ENCODE data around the gene WDR82.

Gene WDR82

GRCh38 chr3:52317208-52318000 is 39.0 kb upstream of the WDR82 start:
- TF ChIP-seq POLR2A (IDR thresholded peaks at IDR 0.05; ENCODE audit: low read depth, low read length): no peak
- no peak for TF ChIP-seq TAF1 (IDR thresholded peaks at IDR 0.05; ENCODE audit: borderline replicate concordance, low read depth, low read length)
- TF ChIP-seq POLR2AphosphoS5 (IDR thresholded peaks at IDR 0.05; ENCODE audit: low read depth, low read length): no peak
- DNase-seq (ENCODE audit: insufficient read length) (peak; percentile 62), FAIRE-seq (peak; percentile 70)

- no peak for TF ChIP-seq POLR2AphosphoS5 (IDR thresholded peaks at IDR 0.05; ENCODE audit: low read depth, low read length)
- no peak for TF ChIP-seq TAF1 (IDR thresholded peaks at IDR 0.05; ENCODE audit: borderline replicate concordance, low read depth, low read length)
- TF ChIP-seq POLR2A (IDR thresholded peaks at IDR 0.05; ENCODE audit: low read depth, low read length): no peak
- DNase-seq (ENCODE audit: insufficient read length): no peak
- no peak for FAIRE-seq
Observed at GRCh38 chr3:52315977-52316764, 37.7 kb upstream of the WDR82 start, which contains the start of gene DNAH1. DNAH1 (plus strand) TSS chr3:52316319; CDS start chr3:52322443, 6,124 bp downstream.

DNA sequence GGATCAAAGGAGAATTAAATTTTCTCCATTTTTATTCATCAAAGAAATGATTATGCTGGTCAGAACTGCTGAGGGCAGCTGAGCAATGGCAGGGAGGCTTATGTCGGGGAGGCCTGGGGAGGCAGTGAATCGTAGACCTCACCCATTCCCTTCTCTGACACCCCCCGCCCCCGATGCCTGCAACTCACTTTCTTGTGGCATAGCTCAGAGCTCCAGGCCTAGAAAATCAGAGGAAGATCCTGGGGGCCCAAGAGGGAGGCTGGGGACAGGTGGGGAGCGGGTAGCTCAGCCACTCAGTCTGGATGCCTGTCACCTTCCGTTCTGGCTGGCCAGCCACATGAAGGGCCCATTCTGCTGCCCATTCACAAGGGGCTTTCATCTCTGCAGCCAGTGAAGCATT is 36.6 kb upstream of the WDR82 start:
- TF ChIP-seq POLR2A (IDR thresholded peaks at IDR 0.05; ENCODE audit: low read depth, low read length) (no peak), POLR2AphosphoS5 (IDR thresholded peaks at IDR 0.05; ENCODE audit: low read depth, low read length) (no peak), TAF1 (IDR thresholded peaks at IDR 0.05; ENCODE audit: borderline replicate concordance, low read depth, low read length) (no peak)
- peak; percentile 27 for FAIRE-seq
- no peak for DNase-seq (ENCODE audit: insufficient read length)

DNA sequence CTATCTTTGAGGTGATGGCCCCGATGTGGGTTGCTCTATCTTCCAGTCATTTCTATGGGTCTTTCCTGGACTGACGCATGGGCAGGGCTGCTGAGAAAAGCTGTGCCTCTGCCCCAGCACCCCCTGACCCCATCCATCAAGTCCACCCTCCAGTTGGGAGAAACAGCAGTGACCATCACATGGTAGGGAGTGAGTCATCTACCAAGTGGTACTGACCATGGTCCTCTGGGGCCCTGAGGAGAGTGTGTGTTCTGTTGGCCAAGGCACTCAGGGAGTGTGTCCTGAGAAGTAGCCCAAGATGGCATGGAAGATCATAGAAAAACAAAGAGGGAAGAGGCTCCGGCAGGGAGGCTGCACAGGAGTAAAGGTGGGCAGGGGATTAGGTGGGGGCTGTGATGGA is 36.0 kb upstream of the WDR82 start:
- FAIRE-seq (no peak), DNase-seq (ENCODE audit: insufficient read length) (no peak)
- TF ChIP-seq TAF1 (IDR thresholded peaks at IDR 0.05; ENCODE audit: borderline replicate concordance, low read depth, low read length) (no peak), POLR2A (IDR thresholded peaks at IDR 0.05; ENCODE audit: low read depth, low read length) (no peak), POLR2AphosphoS5 (IDR thresholded peaks at IDR 0.05; ENCODE audit: low read depth, low read length) (no peak)

DNA sequence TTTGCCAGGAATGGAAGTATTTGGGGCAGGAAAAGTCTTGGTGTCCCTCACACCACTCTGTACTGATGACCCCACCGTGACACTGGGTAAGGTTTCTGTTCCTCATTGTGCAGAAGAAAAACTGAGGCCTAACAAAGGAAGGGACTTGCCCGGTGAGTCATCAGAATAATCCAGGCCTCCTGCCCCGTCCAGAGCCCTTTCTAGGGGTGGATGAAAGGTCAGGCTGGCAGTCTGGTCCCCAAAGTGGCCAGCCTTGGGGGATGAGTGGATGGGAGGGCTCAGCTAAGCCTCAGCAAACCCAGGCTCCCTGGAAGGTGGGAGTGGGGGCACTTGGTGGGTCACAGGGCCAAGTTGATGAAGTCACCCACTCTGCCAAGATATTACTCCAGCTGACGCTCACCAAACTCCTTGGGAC is 35.3 kb upstream of the WDR82 start:
- FAIRE-seq: peak; percentile 99
- peak; percentile 79 for DNase-seq (ENCODE audit: insufficient read length)
- TF ChIP-seq POLR2A (IDR thresholded peaks at IDR 0.05; ENCODE audit: low read depth, low read length) (no peak), TAF1 (IDR thresholded peaks at IDR 0.05; ENCODE audit: borderline replicate concordance, low read depth, low read length) (no peak), POLR2AphosphoS5 (IDR thresholded peaks at IDR 0.05; ENCODE audit: low read depth, low read length) (peak; percentile 31; the same call in 1 of the 2 replicates)

- peak; percentile 13; the same call in 1 of the 2 replicates for TF ChIP-seq POLR2A (IDR thresholded peaks at IDR 0.05; ENCODE audit: low read depth, low read length)
- TF ChIP-seq POLR2AphosphoS5 (IDR thresholded peaks at IDR 0.05; ENCODE audit: low read depth, low read length): no peak
- no peak for TF ChIP-seq TAF1 (IDR thresholded peaks at IDR 0.05; ENCODE audit: borderline replicate concordance, low read depth, low read length)
- FAIRE-seq: no peak
- DNase-seq (ENCODE audit: insufficient read length): no peak
Observed at GRCh38 chr3:52313188-52313773, 34.8 kb upstream of the WDR82 start.

- no peak for FAIRE-seq
- DNase-seq (ENCODE audit: insufficient read length): no peak
- TF ChIP-seq POLR2AphosphoS5 (IDR thresholded peaks at IDR 0.05; ENCODE audit: low read depth, low read length) (no peak), TAF1 (IDR thresholded peaks at IDR 0.05; ENCODE audit: borderline replicate concordance, low read depth, low read length) (no peak), POLR2A (IDR thresholded peaks at IDR 0.05; ENCODE audit: low read depth, low read length) (no peak)
Observed at GRCh38 chr3:52311576-52312119, 33.2 kb upstream of the WDR82 start.

GRCh38 chr3:52310861-52311575 is 32.6 kb upstream of the WDR82 start:
- TF ChIP-seq POLR2AphosphoS5 (IDR thresholded peaks at IDR 0.05; ENCODE audit: low read depth, low read length): no peak
- TF ChIP-seq TAF1 (IDR thresholded peaks at IDR 0.05; ENCODE audit: borderline replicate concordance, low read depth, low read length): no peak
- TF ChIP-seq POLR2A (IDR thresholded peaks at IDR 0.05; ENCODE audit: low read depth, low read length): no peak
- FAIRE-seq (peak; percentile 88), DNase-seq (ENCODE audit: insufficient read length) (peak; percentile 74)

DNA sequence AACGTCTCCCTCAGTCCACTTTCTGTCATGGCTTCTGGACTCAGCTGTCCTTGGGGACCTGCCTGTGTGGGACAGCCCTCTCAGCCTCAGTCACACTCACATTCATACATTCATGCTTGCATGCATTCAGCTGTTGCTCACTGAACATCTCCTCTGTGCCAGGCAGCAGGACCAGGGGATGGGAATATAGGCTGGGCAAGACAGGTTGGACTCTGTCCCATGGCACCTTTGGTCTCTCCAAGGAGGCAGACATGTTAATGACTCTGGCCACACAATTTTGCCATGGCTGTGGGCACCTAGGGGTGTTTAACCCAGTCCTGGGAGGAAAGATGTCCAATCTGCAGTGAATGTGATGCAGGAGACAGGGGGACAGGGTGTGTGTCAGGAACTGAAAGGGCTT is 29.9 kb upstream of the WDR82 start:
- DNase-seq (ENCODE audit: insufficient read length) (no peak), FAIRE-seq (no peak)
- no peak for TF ChIP-seq TAF1 (IDR thresholded peaks at IDR 0.05; ENCODE audit: borderline replicate concordance, low read depth, low read length)
- TF ChIP-seq POLR2AphosphoS5 (IDR thresholded peaks at IDR 0.05; ENCODE audit: low read depth, low read length): no peak
- no peak for TF ChIP-seq POLR2A (IDR thresholded peaks at IDR 0.05; ENCODE audit: low read depth, low read length)

DNA sequence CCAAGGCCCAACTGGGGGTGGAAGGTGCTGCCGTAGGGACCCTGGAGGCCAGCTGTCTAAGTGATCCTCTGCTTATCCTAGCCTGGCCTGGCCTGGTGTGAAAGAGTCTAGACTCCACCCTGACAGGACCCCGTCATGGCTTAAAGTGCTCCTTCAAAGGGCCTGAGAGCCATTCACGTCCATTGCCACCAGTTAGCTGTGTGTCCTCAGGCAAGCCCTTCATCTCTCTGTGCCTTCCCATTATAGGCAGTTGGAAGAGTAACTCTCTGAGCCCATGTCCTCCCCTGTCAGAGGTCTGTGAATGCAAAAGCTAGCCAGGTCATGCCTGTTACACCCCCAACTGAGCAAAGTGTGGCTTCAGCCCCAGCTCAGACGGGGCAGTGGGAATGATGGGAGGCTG is 28.5 kb upstream of the WDR82 start:
- TF ChIP-seq TAF1 (IDR thresholded peaks at IDR 0.05; ENCODE audit: borderline replicate concordance, low read depth, low read length): no peak
- TF ChIP-seq POLR2AphosphoS5 (IDR thresholded peaks at IDR 0.05; ENCODE audit: low read depth, low read length): no peak
- TF ChIP-seq POLR2A (IDR thresholded peaks at IDR 0.05; ENCODE audit: low read depth, low read length): no peak
- no peak for FAIRE-seq
- no peak for DNase-seq (ENCODE audit: insufficient read length)

All from GM12892 (cell line).